HL-60 (cell line): Measurements from ENCODE around the gene ANK3.

Experiments used
- CTCF ChIP-seq: IDR thresholded peaks from one replicate; pipeline ENCODE4 v1.5.1; 2011; ENCODE audit warnings: low read length, control low read depth, inconsistent platforms; ENCODE audit not compliant: insufficient read depth
- GABPA ChIP-seq: IDR thresholded peaks from 2 replicates; pipeline ENCODE4 v1.6.1; 2012; ENCODE audit warnings: low read depth
- POLR2AphosphoS5 ChIP-seq: IDR thresholded peaks from 2 replicates; pipeline ENCODE4 v1.6.1; 2012; ENCODE audit warnings: low read depth
- REST ChIP-seq: IDR thresholded peaks from 2 replicates; pipeline ENCODE4 v1.6.1; 2012; ENCODE audit warnings: low read depth; ENCODE audit not compliant: insufficient replicate concordance

GRCh38 chr10:60341969-60342368 lies 47.7 kb downstream of the ANK3 start:
- no peak for TF ChIP-seq REST
- no peak for TF ChIP-seq CTCF
- TF ChIP-seq POLR2AphosphoS5: no peak
- no peak for TF ChIP-seq GABPA
